NT2/D1 (cell line): ENCODE measurements around the gene BABAM1.

Source experiments
- SUZ12 ChIP-seq: IDR thresholded peaks from 2 replicates; pipeline ENCODE4 v1.6.1; 2011; ENCODE audit not compliant: insufficient read length, insufficient read depth; ENCODE audit errors: extremely low read depth
- YY1 ChIP-seq: IDR thresholded peaks from 2 replicates; pipeline ENCODE4 v1.6.1; 2011; ENCODE audit not compliant: insufficient read length, insufficient read depth

DNA sequence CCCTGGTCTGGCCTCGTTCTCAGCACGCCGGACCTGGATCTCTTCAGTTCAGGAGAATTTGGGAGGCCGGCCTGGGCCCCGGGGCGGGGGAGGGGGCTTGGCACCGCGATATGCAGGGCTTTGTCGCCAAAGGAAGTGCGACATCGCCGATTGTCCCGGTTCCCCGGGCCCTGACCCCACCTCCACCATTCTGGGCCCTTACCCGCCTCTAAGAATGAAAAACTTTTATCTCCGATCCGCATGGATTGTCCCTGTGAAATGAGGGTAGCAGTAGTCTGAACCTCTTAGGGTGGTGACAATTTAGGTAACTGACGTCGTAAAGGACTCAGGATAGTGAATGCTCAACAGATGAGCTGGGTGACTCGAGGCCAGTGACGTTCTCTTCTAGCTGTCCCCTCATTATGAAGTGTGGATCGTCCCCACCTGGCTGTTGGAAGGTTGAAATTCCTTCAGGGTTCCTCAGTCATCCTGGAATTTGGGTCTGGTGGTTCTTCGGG lies 42.8 kb downstream of the BABAM1 start:
- TF ChIP-seq SUZ12 = no peak
- TF ChIP-seq YY1 = no peak
